ENCODE measurements around the gene TAS2R30.
"Not testable (repeated sequence)": the region's sequence is repeated elsewhere in the genome, so short reads cannot be mapped to it uniquely, and the experiment has no call there.

TAS2R30 gene

DNA sequence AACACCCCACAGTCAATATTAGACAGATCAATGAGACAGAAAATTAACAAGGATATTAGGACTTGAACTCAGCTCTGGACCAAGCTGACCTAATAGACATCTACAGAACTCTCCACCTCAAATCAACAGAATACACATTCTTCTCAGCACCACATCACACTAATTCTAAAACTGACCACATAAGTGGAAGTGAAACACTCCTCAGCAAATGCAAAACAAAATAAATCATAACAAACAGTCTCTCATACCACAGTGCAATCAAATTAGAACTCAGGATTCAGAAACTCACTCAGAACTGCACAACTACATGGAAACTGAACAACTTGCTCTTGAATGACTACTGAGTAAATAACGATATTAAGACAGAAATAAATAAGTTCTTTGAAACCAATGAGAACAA lies 23.2 kb downstream of the TAS2R30 start:
- DNase-seq: not testable (repeated sequence)

DNA sequence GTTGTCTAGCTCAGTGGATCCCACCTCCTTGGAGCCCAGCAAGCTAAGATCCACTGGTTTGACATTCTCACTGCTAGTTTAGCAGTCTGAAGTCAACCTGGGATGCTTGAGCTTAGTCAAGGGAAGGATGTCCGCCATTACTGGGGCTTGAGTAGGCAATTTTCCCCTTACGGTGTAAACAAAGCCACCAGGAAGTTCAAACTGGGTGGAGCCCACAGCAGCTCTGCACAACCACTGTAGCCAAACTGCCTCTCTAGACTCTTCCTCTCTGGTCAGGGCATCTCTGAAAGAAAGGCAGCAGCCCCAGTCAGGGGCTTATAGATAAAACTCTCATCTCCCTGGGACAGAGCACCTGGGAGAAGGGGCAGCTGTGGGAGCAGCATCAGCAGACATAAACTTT lies 25.6 kb downstream of the TAS2R30 start:
- no peak for DNase-seq

DNA sequence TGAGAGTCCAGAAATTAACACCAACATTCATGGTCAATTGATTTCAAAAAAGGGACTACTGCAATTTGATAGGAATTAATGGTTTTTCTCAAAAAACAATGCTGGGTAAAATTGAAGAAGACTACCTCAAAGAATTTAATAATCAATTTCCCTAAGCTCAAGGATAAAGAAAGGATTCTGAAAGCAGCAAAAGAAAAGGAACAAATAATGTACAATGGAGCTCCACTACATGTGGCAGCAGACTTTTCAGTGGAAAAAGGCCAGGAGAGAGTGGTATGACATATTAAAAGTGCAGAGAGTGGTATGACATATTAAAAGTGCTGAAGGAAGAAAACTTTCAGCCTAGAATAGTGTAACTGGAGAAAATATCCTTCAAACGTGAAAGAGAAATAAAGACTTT lies 26.7 kb downstream of the TAS2R30 start:
- no peak for DNase-seq

DNA sequence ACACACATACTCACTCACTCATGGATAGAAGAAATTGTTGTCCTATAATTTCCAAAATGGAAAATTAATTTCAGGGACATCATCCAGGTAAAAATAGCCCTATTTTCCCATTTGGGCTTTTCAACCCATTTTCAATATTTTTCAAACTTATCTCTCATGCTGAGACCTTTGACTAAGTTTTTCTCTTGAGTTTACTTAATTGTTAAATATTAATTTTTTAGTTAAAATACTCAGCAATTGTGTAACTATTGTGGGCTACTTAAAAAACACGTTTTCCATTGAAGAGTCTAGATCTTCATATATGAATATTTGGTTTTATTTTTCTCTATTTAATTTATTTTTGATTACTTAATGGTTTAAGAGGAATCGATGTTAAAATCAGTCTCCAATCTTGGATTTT lies 28.2 kb downstream of the TAS2R30 start:
- no peak for DNase-seq

DNA sequence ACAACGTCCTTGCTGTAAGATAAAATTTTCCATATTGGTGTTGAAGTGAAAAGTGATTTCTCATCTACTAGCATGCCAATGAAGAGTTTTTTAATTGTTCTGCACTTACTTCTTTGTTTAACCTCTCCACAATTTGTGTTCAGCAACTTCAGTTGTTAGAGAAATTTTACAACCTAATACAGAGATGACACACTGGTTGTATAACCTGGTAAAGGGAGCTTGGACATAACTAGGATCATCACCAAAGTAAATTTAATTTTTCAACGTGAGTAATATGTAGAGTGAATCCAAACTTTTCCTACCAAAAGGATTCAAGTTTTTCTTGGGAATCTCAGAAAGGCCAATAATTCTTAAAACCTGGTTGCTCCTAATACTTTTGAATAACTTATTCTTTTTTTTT lies 28.9 kb downstream of the TAS2R30 start:
- DNase-seq: no peak

DNA sequence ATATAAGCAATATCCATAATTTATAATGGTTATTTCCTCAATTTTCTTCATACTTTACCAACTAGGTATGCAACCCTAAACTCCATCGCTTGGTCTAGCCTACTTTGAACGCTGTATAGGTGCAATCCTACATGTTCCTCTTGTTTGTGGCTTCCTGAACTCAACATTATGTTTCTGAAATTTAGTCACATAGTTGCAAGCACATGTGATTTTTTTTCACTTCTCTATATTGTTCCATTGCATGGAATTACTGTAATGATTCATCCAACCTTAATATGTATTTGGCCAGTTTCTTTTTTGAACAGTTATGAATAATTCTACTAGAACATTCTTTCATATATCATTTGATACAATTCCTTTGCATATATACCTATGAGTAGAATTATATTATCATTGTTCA lies 39.5 kb downstream of the TAS2R30 start:
- DNase-seq: not testable (repeated sequence)

DNA sequence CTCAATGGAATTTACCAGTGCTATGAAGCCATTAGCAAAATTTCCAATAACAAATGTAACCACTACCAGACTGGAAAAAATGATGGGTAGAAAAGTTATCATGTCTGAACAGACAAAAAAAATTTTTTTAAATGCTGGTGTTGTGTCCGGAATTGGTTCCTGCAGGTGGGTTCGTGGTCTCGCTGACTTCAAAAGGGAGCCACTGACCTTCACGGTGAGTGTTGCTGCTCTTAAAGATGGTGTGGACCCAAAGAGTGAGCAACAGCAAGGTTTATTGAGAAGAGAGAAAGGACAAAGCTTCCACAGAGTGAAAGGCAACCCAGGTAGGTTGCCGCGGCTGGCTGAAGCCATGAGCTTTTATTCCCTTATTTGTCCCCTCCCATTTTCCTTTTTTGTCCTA lies 42.3 kb downstream of the TAS2R30 start, which contains the start of gene TAS2R43:
TAS2R43 (minus strand) TSS at position 186 of the 400 bp plus-strand sequence; CDS start at position 102, 84 bp downstream.
- no peak for DNase-seq

DNA sequence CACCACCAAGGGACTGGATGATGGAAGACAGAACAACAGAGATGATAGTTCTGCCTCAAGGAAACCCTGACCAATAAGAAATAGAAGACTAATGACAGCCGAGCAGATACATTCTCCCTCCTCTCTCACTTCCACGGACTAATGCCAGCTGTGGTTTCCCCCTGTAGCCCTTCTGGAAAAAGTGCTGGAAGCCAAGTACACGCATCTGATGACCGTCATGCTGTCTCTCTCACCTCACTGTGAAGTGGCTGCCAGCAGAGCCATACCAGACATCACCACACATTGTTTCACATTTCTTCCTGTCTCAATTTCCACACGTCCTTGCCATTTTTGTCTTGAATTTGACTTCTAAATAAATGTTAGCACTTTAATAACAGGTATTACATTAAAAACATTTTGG lies 45.2 kb downstream of the TAS2R30 start:
- DNase-seq: no peak

DNA sequence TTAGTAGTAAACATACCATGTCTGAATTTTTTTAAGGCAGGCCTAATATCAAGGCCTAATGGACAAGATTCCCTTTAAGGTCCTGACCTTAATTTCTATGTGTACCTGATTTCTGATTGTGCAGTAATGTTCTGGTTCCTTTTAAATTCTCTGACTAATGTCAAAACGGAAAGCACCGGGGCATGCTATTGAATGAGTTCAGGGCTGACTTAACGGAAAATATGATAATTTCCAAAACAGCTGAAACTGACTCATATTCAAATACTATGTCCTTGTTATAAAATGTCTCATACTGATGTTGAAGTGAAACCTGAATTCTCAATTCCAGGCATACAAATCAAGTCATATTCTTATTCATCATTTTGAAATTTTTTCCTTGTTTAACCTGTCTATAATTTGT lies 49.0 kb downstream of the TAS2R30 start:
- DNase-seq: no peak

All from retina (tissue), 1 donor.